Astrocyte of the cerebellum (primary cell): Measurements from ENCODE around the gene DIAPH2.
"Not testable (repeated sequence)": the region's sequence is repeated elsewhere in the genome, so short reads cannot be mapped to it uniquely, and the experiment has no call there.

ENCODE experiments used
- DNase-seq: peaks from one replicate; pipeline ENCODE4 v3.0.0-alpha.2; 2011; ENCODE audit warnings: low read depth
- H3K4me3 ChIP-seq: 2 replicates; pipeline ENCODE4 v1.5.1; 2011; ENCODE audit warnings: mild to moderate bottlenecking, low read depth, low read length, moderate library complexity
- in situ Hi-C: cut with HindIII; loops from 2 replicates; pipeline ENCODE4 v1.10.0; 2017; ENCODE audit warnings: low sequenced_read_pairs
- TF ChIP-seq, protein P1 (sequence below): IDR thresholded peaks from 2 replicates; pipeline ENCODE4 v1.5.1; 2012; ENCODE audit warnings: low read length, low read depth, moderate library complexity, mild to moderate bottlenecking; ENCODE audit errors: missing control alignments

DIAPH2 gene

DNA sequence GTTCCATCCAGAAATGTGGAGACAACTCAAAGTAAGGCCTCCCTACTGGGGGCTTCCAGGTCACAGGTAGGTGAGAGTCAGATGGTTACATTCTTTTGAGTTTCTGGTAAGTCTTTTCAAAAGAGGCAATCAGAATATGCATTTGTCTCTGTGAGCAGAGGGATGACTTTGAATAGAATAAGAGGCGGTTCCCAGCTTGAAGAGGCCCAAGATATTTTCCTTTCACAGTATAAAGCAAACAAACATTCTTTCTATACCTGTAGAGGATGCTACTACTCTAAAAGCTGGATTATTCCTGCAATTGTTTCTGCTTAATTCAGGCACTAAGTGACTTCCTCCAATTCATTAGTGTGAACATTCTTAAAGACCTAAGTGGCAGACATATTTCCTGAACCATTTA is 44.4 kb downstream of the DIAPH2 start:
- TF ChIP-seq, protein P1, sequence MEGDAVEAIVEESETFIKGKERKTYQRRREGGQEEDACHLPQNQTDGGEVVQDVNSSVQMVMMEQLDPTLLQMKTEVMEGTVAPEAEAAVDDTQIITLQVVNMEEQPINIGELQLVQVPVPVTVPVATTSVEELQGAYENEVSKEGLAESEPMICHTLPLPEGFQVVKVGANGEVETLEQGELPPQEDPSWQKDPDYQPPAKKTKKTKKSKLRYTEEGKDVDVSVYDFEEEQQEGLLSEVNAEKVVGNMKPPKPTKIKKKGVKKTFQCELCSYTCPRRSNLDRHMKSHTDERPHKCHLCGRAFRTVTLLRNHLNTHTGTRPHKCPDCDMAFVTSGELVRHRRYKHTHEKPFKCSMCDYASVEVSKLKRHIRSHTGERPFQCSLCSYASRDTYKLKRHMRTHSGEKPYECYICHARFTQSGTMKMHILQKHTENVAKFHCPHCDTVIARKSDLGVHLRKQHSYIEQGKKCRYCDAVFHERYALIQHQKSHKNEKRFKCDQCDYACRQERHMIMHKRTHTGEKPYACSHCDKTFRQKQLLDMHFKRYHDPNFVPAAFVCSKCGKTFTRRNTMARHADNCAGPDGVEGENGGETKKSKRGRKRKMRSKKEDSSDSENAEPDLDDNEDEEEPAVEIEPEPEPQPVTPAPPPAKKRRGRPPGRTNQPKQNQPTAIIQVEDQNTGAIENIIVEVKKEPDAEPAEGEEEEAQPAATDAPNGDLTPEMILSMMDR: no peak
- in situ Hi-C loops: no loop called here
- DNase-seq: no peak
- H3K4me3 ChIP-seq: no peak overlapping the region

DNA sequence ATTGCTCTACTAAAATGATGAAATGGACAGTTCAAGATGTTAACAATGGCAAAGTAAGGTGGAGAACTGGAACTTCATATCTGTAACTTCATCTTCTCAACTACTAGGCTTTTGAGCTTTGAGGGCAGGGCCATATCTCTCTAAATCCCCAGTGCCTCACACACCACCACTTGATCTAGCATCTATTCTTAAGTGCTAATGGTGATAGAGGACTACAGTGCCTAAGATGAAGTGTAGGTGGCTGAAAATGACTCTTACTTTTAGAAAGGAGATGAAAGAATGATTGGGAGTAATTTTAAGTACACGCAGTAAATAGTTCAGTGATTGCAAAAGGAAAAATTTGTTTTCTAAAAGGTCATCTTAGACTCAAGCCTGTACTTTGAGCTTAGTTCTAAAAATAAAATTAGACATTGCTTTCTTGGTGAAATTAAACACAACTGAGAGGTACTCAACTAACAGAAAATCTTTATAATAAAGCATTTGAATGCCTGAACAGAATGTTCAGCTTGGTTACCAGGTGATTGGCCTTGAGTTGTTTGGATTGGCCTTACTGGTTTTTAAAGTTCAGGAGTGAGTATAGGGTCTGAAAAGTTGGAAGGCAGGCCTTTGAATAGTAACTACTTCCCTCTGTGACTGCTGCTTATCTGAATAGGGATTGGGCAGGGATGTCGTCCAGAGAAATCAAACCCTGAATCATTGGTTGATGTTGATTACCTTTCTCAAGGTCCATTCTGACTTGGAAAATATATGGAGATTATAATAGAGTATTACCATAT is 45.4 kb downstream of the DIAPH2 start:
- TF ChIP-seq, protein P1: no peak
- H3K4me3 ChIP-seq: no peak overlapping the region
- no peak for DNase-seq
- in situ Hi-C loops: no loop called here

DNA sequence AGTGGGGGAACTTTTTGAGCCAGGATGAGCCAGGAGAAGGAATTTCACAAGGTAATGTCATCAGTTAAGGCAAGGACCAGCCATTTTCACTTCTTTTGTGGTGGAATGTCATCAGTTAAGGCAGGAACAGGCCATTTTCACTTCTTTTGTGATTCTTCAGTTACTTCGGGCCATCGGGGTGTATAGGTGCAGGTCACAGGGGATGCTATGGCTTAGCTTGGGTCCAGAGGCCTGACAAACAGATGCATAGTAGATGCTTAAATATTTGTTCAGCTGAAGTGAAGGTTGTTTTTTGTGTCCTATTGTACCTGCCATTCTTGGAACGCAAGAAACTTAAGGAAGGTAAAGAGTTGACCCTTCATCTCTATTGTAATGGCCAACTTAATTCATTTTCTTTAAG is 46.4 kb downstream of the DIAPH2 start:
- H3K4me3 ChIP-seq, DNase-seq, in situ Hi-C loops: not testable (repeated sequence)

DNA sequence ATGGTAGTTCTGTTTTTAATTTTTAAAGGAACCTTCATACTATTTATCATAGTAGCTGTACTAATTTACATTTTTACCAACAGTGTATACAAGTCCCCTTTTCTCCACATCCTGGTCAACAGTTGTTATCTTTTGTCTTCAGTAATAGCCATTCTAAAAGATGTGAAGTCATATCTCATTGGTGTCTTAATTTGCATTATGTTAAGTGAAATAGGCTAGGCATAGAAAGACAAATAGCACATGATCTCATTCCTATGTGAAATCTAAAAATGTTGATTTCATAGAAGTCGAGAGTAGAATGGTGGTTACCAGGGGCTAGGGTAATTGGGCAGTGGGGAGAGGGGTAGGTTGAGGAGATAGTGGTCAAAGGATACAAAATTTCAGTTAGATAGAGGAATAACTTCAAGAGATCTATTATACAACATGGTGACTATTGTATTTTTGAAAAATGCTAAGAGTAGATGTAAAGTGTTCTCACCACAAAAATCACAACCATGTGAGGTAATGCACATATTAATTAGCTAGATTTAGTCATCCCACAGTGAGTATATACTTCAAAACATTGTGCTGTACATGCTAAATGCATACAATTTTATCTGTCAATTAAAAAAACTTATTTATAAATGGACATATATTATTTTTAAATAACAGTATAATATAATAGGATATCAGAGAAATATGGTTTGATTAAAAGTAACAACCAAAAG is 58.9 kb downstream of the DIAPH2 start:
- TF ChIP-seq, protein P1: no peak
- no peak overlapping the region for H3K4me3 ChIP-seq
- in situ Hi-C loops: no loop called here
- DNase-seq: no peak

DNA sequence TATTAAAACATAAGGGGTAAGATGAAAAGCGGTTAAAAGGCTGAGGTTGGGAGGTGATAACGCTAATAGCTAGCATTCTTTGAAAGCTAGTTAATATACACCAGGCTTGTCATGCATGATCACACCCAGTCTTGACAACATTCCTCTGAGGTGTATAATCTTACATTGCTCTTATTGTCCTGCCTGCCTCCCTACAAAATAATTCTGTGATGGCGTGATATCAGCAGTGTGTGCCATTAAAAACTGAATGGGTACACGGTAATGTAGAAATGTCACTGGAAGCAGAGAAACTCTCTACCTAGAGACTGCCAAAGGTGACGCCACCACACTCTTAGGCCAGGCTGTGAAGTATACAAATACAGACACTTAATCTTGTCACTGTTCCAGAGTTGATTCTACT is 68.1 kb downstream of the DIAPH2 start:
- H3K4me3 ChIP-seq: no peak overlapping the region
- in situ Hi-C loops: no loop called here
- no peak for DNase-seq
- TF ChIP-seq, protein P1: no peak

DNA sequence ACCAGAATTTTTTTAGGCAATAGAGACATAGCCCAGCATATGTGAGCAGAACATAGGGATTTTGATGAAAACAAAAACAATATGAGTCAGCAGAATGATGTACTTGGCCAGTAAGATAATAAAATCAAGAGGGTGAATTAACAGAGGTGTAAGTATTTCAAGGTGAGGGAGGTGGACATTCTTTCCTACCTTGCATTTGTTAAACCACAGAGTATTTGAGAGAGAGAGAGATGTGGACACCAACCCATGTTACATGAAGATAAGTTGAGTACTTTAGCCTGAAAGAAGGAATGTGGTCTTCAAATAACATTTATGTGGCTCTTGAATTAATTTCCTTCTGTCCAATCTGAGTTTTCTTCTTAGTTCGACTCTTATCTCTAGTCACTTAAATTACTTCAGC is 68.6 kb downstream of the DIAPH2 start:
- TF ChIP-seq, protein P1: no peak
- no peak for DNase-seq
- no peak overlapping the region for H3K4me3 ChIP-seq
- in situ Hi-C loops: no loop called here

DNA sequence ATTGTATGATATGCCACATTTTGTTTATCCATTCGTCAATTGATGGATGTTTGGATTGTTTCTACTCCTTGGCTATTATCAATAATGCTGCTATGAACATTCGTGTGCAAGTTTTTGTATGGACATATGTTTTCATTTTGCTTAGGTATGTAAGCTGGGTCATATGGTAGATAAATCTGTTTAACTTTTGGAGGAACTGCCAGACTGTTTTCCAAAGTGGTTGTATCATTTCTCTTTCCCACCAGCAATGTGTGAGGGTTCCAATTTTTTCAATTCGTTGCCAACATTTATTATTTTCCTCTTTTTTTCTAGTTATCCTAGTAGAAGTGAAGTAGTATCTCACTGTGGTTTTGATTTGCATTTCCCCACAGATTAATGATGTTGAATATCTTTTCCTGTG is 71.8 kb downstream of the DIAPH2 start:
- in situ Hi-C loops: no loop called here
- no peak for DNase-seq
- TF ChIP-seq, protein P1: no peak
- H3K4me3 ChIP-seq: no peak overlapping the region
